NCI-H460 (cell line): ENCODE data around the gene GRIA1. TPM values are rescaled to one million over a fixed set of nuclear protein-coding genes. Genes with fewer than 3 reads are reported as not detected.

Source experiments
- DNase-seq: peaks from one replicate; pipeline ENCODE4 v3.0.0-alpha.2; 2016; ENCODE audit warnings: low read depth; ENCODE audit errors: extremely low read depth
- total RNA-seq: library from RNA; depleted of rRNA; stranded (reverse); fragments of >200 nt; shearing (Covaris generic); gene quantifications from 2 replicates; pipeline ENCODE4 v1.2.3, GENCODE V29; 2014

Gene GRIA1
- total RNA-seq, 1 experiment from 2014 or later = not detected

DNA sequence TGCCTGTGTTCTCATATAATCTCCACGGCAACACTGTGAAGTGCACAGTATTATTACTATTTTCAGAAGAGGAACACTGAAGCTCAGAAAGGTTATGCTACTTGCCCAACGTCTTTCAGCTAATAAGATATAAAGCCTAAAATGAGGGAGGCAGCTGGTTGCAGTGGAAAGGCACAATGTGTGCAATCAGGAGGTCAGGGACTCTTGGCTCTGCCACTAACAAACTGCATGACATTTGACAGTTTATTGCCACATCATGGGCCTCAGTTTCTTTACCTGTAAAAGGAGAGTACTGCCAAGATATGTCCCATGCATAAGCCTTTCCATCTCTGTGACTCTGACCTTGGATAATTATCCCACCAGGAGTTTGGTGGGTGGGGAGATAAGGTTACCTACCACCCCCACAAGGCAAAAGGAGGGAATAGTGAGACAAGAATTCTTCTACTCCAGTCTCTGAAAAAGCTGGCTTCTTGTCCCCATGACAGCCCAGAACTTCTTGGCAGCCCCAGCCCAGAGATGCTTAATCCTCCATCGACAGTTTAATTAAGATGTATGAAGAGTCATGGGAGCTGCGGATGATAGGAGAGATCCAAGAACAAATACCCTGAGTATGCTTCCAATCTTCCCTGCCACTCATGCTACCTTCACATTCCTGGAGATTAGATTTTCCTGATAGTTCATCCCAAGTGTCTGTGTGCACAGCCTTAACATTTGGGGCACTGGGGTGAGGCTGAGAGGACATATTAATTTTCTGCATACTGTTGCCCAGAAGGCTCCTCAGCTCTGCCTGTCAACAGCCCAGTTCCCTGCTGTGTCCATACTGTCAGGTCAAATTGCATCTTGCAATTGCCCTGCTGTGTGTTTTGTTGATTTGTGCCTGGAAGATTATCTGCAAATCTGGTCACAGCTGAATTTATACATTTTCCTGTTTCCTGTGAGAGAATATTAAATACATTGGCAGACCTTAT, 277.0 kb downstream of the GRIA1 start:
- no peak for DNase-seq

DNA sequence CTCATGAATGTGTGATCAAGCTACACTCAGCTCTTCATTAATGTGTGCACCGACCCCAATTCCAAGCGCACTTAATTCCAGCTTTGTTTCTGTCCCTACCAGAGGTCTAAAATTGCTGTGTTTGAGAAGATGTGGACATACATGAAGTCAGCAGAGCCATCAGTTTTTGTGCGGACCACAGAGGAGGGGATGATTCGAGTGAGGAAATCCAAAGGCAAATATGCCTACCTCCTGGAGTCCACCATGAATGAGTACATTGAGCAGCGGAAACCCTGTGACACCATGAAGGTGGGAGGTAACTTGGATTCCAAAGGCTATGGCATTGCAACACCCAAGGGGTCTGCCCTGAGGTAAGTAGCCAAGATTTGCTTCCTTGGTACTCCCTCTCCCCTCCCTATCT, 279.6 kb downstream of the GRIA1 start:
- no peak for DNase-seq

DNA sequence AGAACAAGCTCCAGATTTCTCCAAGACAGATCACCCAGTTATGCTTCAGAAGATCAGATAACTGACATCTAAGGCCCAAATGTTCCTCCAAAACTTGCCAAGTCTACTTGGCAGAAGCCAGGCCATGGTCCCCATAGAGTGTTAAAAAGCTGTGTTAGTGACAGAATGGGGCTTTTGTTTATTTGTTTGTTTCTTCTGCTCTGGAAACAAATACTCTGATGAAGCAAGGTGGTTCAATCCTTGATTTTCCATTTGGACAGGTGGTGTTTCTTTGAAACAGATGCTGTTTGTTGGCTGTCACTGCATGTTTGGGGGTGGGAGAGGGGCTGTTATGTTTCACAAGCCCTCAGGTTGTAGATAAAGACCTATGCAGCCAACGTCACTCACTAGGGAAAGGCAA, 284.2 kb downstream of the GRIA1 start:
- no peak for DNase-seq

DNA sequence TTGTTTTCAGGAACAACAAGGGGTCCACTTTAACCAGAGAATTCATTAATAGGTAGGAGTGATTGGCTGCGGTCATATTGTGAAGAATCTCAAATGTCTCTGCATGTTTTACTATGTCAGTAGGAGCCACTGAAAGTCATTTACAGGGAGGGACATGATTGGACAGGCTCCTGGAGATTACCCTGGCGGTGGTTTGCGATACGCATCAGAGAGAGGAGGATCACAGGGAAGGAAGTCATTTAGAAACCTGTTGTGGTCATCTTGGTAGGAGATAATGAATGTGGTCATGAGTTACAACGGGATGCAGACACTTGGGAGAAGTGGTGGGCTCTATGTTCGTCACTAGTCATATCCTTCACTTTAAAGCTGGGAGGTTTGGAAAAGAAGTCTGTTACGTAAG, 285.5 kb downstream of the GRIA1 start:
- no peak for DNase-seq

DNA sequence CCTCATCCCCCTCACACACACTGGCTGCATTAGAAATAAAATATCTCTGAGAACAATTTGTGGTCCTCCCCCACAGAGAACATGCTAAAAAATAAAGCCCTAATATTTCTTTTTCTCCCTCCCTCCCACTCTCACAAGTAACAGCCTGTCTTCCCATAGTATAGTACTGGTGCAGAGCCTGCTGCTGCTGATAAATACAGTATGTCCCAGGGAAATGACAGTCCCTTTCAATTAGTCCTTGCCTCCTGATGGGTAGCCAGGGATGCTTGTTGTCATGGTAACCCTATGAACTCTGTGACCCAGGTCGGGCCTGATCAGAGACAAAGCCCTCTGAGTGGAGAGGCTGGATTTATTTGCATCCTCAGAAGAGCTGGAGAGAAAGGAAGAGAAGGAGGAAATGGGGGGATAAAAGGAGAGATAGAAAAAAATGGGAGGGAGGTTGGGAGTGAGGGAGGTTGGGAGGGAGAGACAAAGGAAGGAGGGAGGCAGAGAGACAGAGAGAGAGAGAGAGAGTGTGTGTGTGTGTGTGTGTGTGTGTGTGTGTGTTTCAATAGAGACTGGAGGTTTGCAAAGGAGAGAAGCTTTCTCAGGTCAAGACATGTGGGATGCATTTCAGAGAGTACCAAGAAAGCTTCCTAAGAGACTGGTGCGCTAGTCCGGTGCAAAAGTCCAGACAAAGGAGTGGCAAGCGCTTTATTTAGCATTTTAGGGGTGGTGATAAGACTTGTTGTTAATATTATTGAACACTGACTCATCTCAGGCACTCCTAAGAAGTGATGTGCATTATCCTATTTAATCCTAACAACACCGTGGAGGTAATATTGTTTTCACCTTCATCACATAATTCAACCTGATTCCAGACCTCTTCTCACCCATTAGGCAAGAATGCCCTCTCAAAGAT, 287.5 kb downstream of the GRIA1 start:
- DNase-seq = no peak

DNA sequence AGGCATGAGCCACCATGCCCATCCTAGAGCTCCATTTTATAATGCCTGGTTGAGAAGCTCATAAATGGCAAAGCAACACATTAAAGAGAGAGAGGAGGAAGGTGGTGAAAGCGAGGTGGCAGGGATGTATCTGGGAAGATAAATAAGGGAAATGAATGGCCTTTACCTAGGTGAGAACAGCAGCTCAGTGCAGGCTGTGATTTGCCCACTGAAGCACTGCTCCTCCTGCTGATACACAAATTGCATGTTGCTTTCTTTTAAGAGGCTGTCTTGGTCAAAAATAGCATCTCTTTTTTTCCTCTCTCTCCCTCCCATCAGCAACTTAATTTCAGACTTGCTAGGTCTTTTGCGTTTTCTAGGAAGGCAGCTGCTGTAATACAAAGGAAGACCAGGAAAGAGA, 289.4 kb downstream of the GRIA1 start:
- DNase-seq = no peak

DNA sequence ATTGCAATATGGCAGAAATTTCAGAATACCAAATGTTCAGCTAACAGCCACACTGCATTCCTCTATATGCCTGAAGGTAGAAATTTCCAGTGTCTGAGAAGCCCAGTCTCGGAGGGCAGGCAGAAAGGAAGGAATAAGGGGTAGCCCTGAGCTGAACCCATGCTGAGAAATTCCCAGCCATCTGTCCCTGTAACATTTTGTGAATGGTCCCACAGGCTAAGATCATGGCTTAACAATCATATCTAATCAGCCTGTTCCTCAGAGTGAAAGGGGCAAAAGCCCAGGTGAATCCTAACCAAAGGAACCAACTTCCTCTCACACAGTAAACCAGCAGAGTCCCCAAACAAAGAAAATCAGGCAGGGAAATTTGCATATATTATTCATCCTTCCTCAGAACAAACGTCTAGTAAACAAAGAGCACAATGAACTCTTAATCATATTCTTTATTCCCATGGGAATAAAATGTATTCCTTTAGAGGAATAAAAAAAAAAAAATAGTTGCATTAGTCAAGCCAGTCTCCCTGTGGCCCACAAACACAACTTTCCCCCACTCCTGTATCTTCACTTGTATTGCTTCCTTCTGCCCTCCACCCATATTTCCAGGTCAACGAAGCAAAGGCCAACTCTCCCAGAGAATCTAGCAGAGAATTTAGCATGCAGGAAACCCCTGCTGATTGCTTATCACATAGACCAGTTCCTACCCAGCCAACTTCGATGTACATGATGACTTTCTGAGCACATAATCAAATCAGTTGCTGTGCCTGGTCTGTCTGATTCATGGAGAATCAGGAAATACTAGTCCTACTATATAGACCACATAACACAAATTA, 290.6 kb downstream of the GRIA1 start:
- DNase-seq = no peak

DNA sequence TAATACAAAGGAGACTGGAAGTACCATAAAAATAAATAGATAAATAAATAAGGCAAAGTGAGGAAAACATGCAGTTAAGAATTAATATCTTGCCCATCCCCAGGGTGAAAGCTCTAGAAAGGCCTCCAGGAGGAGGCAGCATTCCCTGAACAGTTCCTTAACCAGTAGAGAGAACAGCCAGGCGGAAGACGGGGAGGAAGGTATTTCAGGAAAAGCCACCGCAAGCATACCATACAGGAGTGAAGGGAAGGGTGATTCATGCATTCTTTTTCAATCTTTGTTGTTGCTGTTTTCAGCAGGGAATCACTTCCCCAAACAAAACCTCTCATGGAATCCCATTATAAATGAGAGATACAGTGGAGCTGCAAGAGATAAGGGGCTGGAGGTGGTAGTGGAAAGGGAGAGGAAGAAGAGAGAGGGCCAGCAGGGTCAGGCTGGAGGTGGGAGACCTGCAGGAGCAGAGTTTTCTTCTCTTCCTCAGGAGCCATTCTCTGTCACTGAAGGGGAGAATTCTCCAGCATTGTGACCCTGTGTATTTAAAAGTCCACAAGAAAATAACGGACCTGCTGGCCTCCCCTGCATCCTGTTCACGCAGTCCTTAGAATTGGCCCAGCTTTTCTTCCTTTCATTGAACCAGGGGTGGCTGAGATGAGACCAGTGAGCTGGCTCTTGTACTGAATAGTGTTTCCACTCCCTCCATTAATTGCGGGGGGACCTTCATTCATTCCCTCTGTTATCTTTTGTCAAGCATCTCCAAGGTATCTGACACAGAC, 292.3 kb downstream of the GRIA1 start:
- DNase-seq = no peak

DNA sequence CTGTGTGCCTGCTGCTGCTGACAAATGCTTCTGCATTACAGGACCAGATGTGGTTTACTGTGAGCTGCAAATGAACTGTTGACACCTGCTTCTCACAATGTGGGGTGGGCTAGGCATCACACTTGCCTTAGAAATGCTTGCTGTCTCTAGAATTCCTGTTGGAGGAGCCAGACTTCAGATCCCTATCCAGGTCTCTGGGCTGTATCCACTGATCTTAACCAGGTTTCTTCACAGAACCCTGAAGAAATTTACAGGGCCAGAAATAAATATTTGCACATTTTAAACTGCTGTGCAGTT, 292.8 kb downstream of the GRIA1 start:
- DNase-seq = no peak

DNA sequence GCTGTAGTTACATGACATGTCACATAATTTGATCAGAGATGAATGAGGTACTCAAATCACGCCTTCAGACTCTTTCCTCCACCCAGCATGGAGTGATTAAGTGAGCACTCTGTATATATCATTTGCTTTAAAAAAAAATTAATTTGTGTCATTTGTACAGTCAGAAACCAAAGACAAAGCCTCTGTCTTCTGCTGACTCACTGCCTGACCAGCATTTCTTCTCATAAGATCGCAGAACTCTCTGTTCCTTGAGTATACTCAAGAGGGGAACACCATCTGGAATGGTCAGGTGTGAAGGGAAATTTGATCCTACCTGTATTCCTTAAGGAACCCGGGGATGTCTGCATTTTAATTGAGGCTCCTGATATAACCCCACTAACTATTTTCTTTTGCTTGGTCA, 293.8 kb downstream of the GRIA1 start:
- DNase-seq = no peak

DNA sequence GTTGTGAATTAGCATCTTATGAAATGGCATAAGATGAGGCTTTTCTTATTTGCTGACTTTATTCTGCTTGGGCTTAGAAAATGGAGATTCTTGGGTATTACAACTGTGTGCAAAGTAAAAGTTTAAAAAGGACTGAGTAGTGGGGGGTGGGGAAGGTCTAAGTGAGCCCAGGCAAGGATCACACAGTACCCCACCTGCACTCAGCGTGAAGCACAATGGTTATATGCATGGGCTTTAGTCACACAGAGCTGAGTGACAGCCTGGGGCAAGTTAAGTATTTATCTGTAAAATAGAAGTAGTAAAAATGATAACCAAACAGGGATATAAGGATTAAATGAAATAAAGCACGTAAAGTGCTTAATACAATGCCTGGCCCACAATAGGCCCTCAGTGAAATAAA, 300.9 kb downstream of the GRIA1 start:
- DNase-seq = no peak

DNA sequence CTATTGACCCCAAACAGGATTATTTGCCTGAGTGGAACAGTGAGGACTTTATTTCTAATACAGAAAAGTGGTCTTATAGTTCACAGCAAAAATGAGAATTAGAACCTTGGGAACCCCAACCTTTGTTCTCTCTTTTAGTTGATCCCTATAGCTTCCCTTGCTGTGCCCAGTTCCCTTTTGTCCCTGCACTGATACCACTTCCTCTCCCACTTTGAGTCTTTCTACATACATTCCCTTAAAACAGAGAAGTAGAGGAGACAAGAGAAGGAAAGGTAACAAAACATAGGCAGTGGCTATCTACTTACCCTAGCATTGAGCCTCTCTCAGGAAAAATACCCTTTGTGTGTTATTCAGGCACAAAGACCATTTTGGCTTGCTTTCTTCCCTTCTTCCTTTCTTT, 301.8 kb downstream of the GRIA1 start:
- no peak for DNase-seq

DNA sequence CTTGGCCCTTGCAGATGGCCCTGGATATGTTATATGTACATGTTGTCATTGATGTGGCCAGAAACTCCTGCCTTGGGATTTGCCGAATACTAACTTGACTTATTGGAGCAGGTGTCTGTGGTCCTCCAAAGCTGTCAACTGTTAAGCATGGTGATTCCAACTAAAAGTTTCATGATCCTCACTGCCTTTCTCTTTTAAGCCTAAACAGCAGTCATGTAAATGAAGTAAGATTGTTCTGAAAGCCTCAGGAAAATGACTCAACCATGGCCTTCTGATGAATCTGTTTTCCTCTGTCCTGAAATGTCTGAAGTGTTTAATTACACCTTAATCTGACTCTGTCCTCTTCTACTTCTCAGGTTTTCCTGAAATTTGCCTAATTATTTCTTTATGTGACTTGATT, 303.2 kb downstream of the GRIA1 start:
- no peak for DNase-seq

DNA sequence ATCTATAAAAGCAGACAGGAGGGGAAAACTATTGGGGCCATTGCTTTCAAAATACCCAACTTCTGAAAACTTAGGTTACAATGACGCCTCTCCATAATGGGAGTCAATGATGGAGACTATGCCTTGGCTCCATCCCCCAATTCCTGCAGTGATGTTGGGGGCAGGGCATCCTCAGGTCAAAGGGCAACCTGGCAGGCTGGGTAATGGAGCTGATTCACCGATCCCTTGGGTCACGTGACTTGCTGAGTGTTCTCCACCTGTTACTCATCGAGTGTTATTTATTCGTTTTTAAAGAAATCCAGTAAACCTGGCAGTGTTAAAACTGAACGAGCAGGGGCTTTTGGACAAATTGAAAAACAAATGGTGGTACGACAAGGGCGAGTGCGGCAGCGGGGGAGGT, 303.9 kb downstream of the GRIA1 start:
- no peak for DNase-seq

DNA sequence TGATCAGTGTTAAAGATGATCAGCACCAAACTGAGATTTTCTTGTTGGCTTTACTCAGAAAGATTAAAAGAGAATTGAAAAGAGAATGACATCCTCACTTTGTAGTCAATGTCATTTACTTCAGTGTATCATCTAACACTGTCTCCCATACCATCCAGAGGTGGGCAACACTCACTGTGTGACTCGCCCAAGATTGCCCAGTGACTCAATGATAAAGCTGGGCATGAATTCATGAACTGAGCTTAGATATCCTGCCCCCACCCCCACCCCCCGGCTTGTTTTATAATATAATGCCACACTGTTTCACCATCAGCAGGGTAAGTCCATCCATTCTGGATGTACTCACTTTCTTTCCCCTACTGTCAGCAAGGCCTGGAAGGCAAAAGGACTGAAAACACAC, 306.1 kb downstream of the GRIA1 start:
- DNase-seq = no peak

DNA sequence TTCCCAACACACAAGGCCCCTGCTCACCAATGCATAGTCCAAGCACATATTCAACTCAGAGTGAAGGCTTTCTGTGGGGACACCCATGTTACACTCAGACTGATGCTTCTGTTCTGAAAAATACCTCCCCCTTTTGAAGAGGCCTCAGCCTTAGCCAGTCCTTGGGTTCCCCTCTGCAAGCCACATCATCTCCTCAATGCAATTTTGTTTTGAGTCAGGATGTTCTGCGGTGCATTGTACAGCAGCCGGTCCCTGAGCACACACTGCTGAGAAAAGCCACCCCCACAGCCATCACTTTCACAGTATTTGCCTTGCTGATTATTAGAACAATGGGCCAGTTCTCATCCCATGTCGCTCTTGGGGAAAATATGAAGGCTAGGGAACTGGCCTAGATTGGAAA, 307.0 kb downstream of the GRIA1 start:
- DNase-seq = no peak

DNA sequence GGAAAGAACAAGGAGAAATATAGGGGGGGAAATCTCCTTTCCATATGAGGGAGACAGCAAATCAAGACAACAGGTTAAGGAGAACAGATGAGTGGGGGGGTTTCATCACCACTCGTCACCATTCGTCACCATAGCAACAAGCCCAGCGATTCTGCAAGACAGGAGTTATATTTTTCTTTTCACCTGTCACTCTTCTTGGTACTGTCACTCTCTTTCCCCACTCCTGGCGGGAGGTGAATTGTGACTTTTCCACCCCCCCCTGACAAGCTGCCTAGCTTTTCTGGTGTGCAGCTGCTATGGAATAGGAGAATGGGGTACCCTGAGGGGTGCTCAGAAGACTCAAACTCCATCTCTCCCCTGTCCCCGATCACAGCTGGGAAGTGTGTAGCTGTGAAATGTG, 308.4 kb downstream of the GRIA1 start:
- no peak for DNase-seq

DNA sequence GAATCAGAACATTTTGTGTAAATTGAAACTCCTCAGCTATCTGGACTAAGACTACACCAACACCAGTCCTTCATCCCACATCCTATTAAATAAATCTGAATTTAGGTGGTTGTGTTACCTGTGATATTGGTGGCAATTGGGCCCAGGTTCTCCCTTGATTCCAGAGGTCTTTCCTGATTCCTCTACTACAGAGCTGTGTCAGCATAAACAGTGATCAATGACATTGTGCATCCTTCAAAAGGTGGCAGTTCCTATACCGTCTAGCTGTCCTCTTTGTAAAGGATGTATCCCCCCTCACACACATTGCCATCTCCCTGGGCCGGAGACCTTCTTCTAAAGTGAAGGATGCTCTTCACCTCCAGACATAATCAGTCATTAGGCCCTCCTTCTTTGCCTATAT, 309.0 kb downstream of the GRIA1 start:
- no peak for DNase-seq

DNA sequence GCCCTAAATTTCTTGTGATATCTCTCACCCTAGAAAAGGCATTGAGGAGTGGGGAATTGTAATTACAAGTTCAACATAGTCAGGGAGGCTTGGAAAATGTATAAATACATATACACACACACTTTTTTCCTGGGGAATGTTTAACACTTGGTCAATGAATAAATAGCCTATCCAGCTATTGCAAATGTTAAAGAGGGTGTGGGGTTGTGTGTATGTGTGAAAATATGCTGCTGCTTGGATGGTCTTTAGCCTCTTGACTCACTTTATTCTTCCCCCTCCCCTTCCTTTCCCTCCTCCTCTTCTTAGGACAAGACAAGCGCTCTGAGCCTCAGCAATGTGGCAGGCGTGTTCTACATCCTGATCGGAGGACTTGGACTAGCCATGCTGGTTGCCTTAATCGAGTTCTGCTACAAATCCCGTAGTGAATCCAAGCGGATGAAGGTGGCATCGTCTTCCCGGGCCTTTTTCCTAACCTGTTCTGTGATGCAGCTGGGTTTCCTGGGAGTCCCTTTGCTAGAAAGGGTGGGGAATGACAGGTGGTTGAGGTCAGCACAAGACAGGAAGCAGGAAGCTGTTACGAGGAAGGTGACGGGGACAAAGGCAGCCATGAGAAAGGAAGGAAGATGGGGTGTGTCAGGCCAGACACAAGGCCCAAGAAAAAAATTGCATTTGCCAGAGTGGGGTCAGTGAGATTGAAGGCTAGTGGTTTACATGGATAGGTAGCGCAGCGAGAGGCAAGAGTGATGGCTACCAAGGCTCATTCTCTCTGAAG, 311.8 kb downstream of the GRIA1 start:
- DNase-seq = no peak
